GM19468 (cell line): ENCODE data around the gene UVRAG.
A peak's percentile ranks its signal among the peaks of the same experiment; 100 is the strongest.

ENCODE experiments used
- ATAC-seq: cut with Tn5 transposase; IDR thresholded peaks from one replicate; pipeline ENCODE4 v1.9.1; 2021; ENCODE audit warnings: mild to moderate bottlenecking, moderate library complexity, moderate number of reproducible peaks; ENCODE audit not compliant: unreplicated experiment; ENCODE audit errors: extremely low read depth

The UVRAG gene

GRCh38 chr11:75814677-75815344 is at the start of gene UVRAG:
UVRAG (plus strand) TSS chr11:75815210; CDS start chr11:75815408, 198 bp downstream.
- ATAC-seq = peak; percentile 53

- no peak for ATAC-seq
Measured at GRCh38 chr11:75766443-75767227, 48.4 kb upstream of the UVRAG start.

GRCh38 chr11:75767228-75767572 is 47.8 kb upstream of the UVRAG start:
- ATAC-seq = no peak

GRCh38 chr11:75767793-75768111 is 47.3 kb upstream of the UVRAG start:
- ATAC-seq = no peak

GRCh38 chr11:75768112-75768908 is 46.7 kb upstream of the UVRAG start, which contains the start of gene DGAT2:
DGAT2 (plus strand) TSS chr11:75768778; CDS start chr11:75768992, 214 bp downstream.
- ATAC-seq = peak; percentile 68

- ATAC-seq = no peak
Measured at GRCh38 chr11:75768909-75769771, 45.9 kb upstream of the UVRAG start.

- ATAC-seq = no peak
Measured at GRCh38 chr11:75770102-75770501, 44.9 kb upstream of the UVRAG start.

GRCh38 chr11:75771646-75772410 is 43.2 kb upstream of the UVRAG start:
- ATAC-seq = no peak

- peak; percentile 74 for ATAC-seq
Measured at GRCh38 chr11:75773595-75774353, 41.2 kb upstream of the UVRAG start.

- ATAC-seq = no peak
Measured at GRCh38 chr11:75775056-75775455, 40.0 kb upstream of the UVRAG start.

GRCh38 chr11:75776546-75776945 is 38.5 kb upstream of the UVRAG start:
- ATAC-seq = no peak

- ATAC-seq = no peak
Measured at GRCh38 chr11:75777461-75778110, 37.4 kb upstream of the UVRAG start.

- no peak for ATAC-seq
Measured at GRCh38 chr11:75778962-75779361, 36.0 kb upstream of the UVRAG start.

- no peak for ATAC-seq
Measured at GRCh38 chr11:75779960-75780359, 35.0 kb upstream of the UVRAG start.

GRCh38 chr11:75780888-75781287 is 34.1 kb upstream of the UVRAG start:
- ATAC-seq = no peak

- no peak for ATAC-seq
Measured at GRCh38 chr11:75781296-75781695, 33.7 kb upstream of the UVRAG start.

- ATAC-seq = no peak
Measured at GRCh38 chr11:75781831-75782230, 33.2 kb upstream of the UVRAG start.
